ENCODE results near the gene TNFRSF25.

Gene TNFRSF25

GRCh38 chr1:6416295-6416656 is 49.7 kb downstream of the TNFRSF25 start:
- no peak for DNase-seq (ENCODE audit: low spot score)

GRCh38 chr1:6414881-6415626 is 50.9 kb downstream of the TNFRSF25 start:
- no peak for DNase-seq (ENCODE audit: low spot score)

GRCh38 chr1:6414443-6414844 is 51.5 kb downstream of the TNFRSF25 start:
- DNase-seq (ENCODE audit: low spot score) = no peak

GRCh38 chr1:6412896-6413295 is 53.1 kb downstream of the TNFRSF25 start:
- DNase-seq (ENCODE audit: low spot score) = no peak

Data from CD4-positive, alpha-beta T cell treated with Interleukin-6 at 100 ng/mL for 8 hours (primary cell).